T-cell (primary cell): ENCODE results near the gene VASH2. TPM values are rescaled to one million over a fixed set of nuclear protein-coding genes. Genes with fewer than 3 reads are reported as not detected.

ENCODE experiments used
- ATAC-seq, 4 experiments: fragments of 200-7000 bp in 3 of 4; fragments of 150-1000 bp in 1 of 4; cut with Tn5 transposase; replicated peaks in 1 of 4; 1 replicate in 3 of 4; 2 replicates in 1 of 4; pipeline ENCODE4 v1.10.0; 2021; ENCODE audit warnings: moderate library complexity in 3 of 4, mild to moderate bottlenecking in 2 of 4, moderate number of reproducible peaks in 1 of 4
- CTCF ChIA-PET, 2 donors: fragments of 300-600 bp; sonication (Branson Sonifier 250); formaldehyde crosslinking; loops; one replicate each; lab custom pipeline; 2022; ENCODE audit warnings: antibody characterized with exemption in 2 of 2; lab: Charles Lee
- POLR2A ChIA-PET, 2 donors: fragments of 300-600 bp; sonication (Branson Sonifier 250); formaldehyde crosslinking; loops; one replicate each; lab custom pipeline; 2022; ENCODE audit warnings: antibody characterized with exemption in 2 of 2; lab: Charles Lee
- DNase-seq, 35 experiments: peaks; one replicate each; pipeline versions ENCODE4 v3.0.0 to v3.0.0-alpha.2; 2013 to 2023
- H3K27ac ChIP-seq: one replicate; pipeline ENCODE4 v1.5.1; 2013; ENCODE audit warnings: low read length
- H3K27me3 ChIP-seq, 2 experiments: replicated peaks in 1 of 2; 1 replicate in 1 of 2; 2 replicates in 1 of 2; pipeline versions ENCODE4 v1.6.1 to v1.7.0; 2013; ENCODE audit warnings: low read length in 1 of 2, mixed read lengths in 1 of 2; ENCODE audit not compliant: control insufficient read depth in 2 of 2, insufficient read depth in 2 of 2; ENCODE audit errors: extremely low read depth in 1 of 2
- H3K36me3 ChIP-seq, 2 donors: 1 replicate in 1 of 2; 2 replicates in 1 of 2; pipeline versions ENCODE4 v1.6.1 to v1.7.0; 2013; ENCODE audit warnings: low read length in 1 of 2; ENCODE audit not compliant: control insufficient read depth in 2 of 2, insufficient read depth in 1 of 2; ENCODE audit errors: extremely low read depth in 1 of 2
- H3K4me1 ChIP-seq, 2 experiments: 1 replicate in 1 of 2; 2 replicates in 1 of 2; pipeline versions ENCODE4 v1.6.1 to v1.7.0; 2013; ENCODE audit warnings: low read length in 2 of 2, mixed read lengths in 1 of 2; ENCODE audit not compliant: insufficient read depth in 2 of 2, control insufficient read depth in 1 of 2; ENCODE audit errors: extremely low read depth in 1 of 2
- H3K4me3 ChIP-seq, 2 donors: 1 replicate in 1 of 2; 2 replicates in 1 of 2; pipeline versions ENCODE4 v1.5.1 to v1.7.0; 2013; ENCODE audit warnings: mild to moderate bottlenecking in 2 of 2, low read length in 1 of 2, moderate library complexity in 1 of 2; ENCODE audit not compliant: control insufficient read depth in 1 of 2; ENCODE audit errors: extremely low read depth in 1 of 2
- H3K9me3 ChIP-seq: 2 replicates; pipeline ENCODE4 v1.7.0; 2013
- H3K27ac Mint-ChIP-seq, 2 donors: one replicate each; pipeline ENCODE4 v1.8.0; 2020 to 2021; ENCODE audit warnings: mild to moderate bottlenecking in 2 of 2, mixed read lengths in 2 of 2
- H3K27me3 Mint-ChIP-seq, 2 donors: one replicate each; pipeline ENCODE4 v1.8.0; 2021 to 2022; ENCODE audit warnings: mixed read lengths in 2 of 2
- H3K36me3 Mint-ChIP-seq: one replicate; pipeline ENCODE4 v1.8.0; 2021; ENCODE audit warnings: mixed read lengths
- H3K4me1 Mint-ChIP-seq, 3 donors: one replicate each; pipeline ENCODE4 v1.8.0; 2020 to 2022; ENCODE audit warnings: mixed read lengths in 3 of 3, mild to moderate bottlenecking in 1 of 3
- H3K4me3 Mint-ChIP-seq, 3 donors: one replicate each; pipeline ENCODE4 v1.8.0; 2020 to 2022; ENCODE audit warnings: mild to moderate bottlenecking in 3 of 3, mixed read lengths in 3 of 3, moderate library complexity in 3 of 3
- H3K9me3 Mint-ChIP-seq, 3 donors: one replicate each; pipeline ENCODE4 v1.8.0; 2020 to 2022; ENCODE audit warnings: mixed read lengths in 3 of 3
- WGBS: methylation state at CpG from one replicate; pipeline ENCODE4 v1.1.5; 2013; ENCODE audit warnings: missing lambda C conversion rate; ENCODE audit not compliant: insufficient coverage; 5-methylcytosine and 5-hydroxymethylcytosine counted together
- total RNA-seq, 35 experiments: library from RNA in 6 of 35; stranded (reverse) in 6 of 35; fragments of 120-200 nt in 1 of 35; gene quantifications; one replicate each; pipeline versions ENCODE4 v1.2.1 to v1.2.4 and lab custom pipeline; 2013 to 2026

The VASH2 gene
- total RNA-seq, 5 donors from 2014 or later (not counting 1 experiment from before 2014, with no cell fraction given) = 0.47 to 0.85 (median 0.53) TPM; not detected in 1

DNA sequence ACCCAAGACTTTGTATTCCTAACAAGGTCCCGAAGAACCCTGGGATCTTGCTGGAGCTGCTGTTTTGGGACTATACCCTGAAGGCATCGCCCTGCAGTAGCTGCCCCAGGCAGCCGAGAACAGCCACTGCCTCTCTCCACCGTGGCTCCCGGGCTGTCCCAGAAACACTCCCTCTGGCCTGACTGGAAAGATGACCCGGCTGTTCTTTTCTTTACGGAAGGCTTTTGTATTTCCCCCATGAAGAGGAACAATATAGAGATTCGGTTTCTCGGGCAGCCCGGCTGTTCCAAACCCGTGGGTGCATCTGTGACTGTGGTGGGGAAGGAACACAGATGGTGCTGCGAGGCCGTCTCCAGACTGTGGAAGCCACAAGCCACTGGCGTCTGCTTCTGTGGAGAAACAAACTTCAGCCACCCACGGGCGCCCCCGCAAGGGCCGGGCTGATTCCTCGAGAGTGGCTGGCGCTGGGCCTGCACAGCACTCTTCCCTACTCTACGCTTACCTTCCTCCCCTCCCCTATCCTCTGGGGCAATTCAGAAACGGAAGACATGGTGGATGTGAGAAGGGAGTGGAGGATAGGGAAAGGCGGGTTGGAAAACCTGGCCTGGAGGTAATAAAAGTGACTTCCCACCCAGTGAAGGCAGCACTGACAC is 33.7 kb upstream of the VASH2 start:
- DNase-seq (peak in 4 of 35 experiments; percentile 1 to 25 (median 2)), ATAC-seq (peak in 1 of 4 experiments; percentile 27)
- 53% methylated on average over 8 of the region's 23 CpGs for WGBS
- Mint-ChIP-seq H3K27me3 (peaks cover 13 to 21% of the 10 kb centered on the region in 2 donors), H3K4me3 (peak overlapping the region in 1 of 3 donors; percentile 14), H3K27ac (no peak overlapping the region), H3K4me1 (peaks cover 3 to 5% (median 4%) of the 10 kb centered on the region in 3 donors), H3K36me3 (no peaks in the 10 kb centered on the region), H3K9me3 (no peaks in the 10 kb centered on the region)
- POLR2A ChIA-PET = no interaction called here
- H3K4me1 ChIP-seq = peaks cover 0 to 7% of the 10 kb centered on the region in 2 experiments
- no peak overlapping the region for H3K4me3 ChIP-seq
- CTCF ChIA-PET = no interaction called here
- peaks cover 0 to 33% of the 10 kb centered on the region in 2 experiments for H3K27me3 ChIP-seq
- no peaks in the 10 kb centered on the region for H3K9me3 ChIP-seq
- H3K36me3 ChIP-seq = no peaks in the 10 kb centered on the region
- H3K27ac ChIP-seq = no peak overlapping the region

DNA sequence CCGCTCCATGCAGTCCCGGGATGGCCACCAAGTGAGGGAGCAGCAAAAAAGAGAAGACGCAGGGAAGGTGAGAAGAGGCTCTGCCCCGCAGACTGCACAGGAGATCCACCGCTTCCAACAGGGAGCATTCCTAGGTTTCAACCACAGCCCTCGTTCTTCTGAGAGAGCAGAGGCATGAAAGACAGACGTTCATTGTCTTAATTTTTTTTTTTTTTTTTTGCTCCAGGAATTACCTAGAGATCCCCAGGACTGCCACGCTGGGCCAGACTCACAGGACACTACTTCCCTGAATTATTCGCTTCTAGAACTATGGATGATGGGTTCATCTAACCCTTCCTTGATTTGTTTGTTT is 33.2 kb upstream of the VASH2 start:
- Histone ChIP-seq H3K27me3 (peaks cover 0 to 33% of the 10 kb centered on the region in 2 experiments), H3K9me3 (no peaks in the 10 kb centered on the region), H3K27ac (no peak overlapping the region), H3K4me3 (no peak overlapping the region), H3K4me1 (peaks cover 0 to 7% of the 10 kb centered on the region in 2 experiments), H3K36me3 (no peaks in the 10 kb centered on the region)
- WGBS = 91% methylated on average over 4 of the region's 9 CpGs
- Mint-ChIP-seq H3K4me3 (no peak overlapping the region), H3K27ac (no peak overlapping the region), H3K9me3 (no peaks in the 10 kb centered on the region), H3K27me3 (peaks cover 13 to 21% of the 10 kb centered on the region in 2 donors), H3K4me1 (peaks cover 3 to 5% (median 4%) of the 10 kb centered on the region in 3 donors), H3K36me3 (no peaks in the 10 kb centered on the region)
- no peak for DNase-seq
- POLR2A ChIA-PET = no interaction called here
- no peak for ATAC-seq
- CTCF ChIA-PET = no interaction called here

DNA sequence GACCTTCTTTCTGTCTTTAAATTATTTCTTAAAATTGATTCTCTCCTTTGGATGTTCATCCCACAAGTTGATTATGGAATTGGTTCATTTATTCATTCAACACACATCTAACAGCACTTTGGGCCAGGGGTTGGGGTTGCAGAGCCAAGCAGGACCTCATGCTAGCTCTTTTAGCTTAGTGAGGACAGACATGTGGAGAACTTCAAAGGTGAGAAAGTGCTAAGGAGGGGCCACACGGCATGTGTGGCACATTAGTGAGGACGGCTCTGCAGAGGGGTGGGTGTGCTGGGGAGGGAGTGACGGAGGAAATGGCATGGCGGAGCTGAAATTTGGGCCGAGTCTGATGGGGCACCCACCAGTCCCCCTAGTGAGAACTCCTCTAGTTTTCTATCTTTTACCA is 32.5 kb upstream of the VASH2 start:
- DNase-seq = no peak
- H3K9me3 Mint-ChIP-seq = no peaks in the 10 kb centered on the region
- H3K9me3 ChIP-seq = no peaks in the 10 kb centered on the region
- ATAC-seq = no peak
- H3K27me3 ChIP-seq = peaks cover 0 to 33% of the 10 kb centered on the region in 2 experiments
- no peaks in the 10 kb centered on the region for H3K36me3 ChIP-seq
- WGBS = no CpG with 5 or more reads among the region's 5 CpGs
- ChIA-PET POLR2A (no interaction called here), CTCF (interaction anchor here in 1 of 2 donors (0.6 kb wide), 2 partner anchors 65 to 757 kb away, joined by 3 to 6 read pairs; no protein-coding TSS in a partner anchor)
- peaks cover 0 to 7% of the 10 kb centered on the region in 2 experiments for H3K4me1 ChIP-seq
- H3K4me3 Mint-ChIP-seq = no peak overlapping the region
- no peak overlapping the region for H3K27ac ChIP-seq
- H3K27me3 Mint-ChIP-seq = peaks cover 13 to 24% of the 10 kb centered on the region in 2 donors
- H3K4me3 ChIP-seq = no peak overlapping the region
- no peaks in the 10 kb centered on the region for H3K36me3 Mint-ChIP-seq
- H3K4me1 Mint-ChIP-seq = peaks cover 3 to 5% (median 4%) of the 10 kb centered on the region in 3 donors
- H3K27ac Mint-ChIP-seq = no peak overlapping the region

DNA sequence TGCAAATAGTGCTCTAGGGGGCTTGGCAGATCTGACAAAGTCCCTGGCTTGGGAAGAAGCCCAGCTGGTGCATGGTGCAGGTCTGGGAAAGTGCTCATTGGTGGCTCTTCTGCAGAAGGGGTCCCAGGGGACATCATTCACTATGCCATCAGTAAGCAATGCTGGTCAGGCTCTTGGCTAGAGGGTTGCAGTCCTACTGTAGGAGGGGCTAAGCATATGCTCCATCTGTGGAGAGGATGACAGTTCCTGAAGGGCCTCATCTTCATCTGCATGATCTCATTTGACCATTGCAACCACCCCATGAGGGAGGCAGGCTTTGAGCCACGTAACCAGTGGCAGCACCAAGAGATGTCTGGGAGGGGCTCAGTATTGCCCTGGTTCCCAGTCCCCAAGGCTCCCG is 31.5 kb upstream of the VASH2 start:
- Mint-ChIP-seq H3K4me1 (peaks cover 3 to 5% (median 4%) of the 10 kb centered on the region in 3 donors), H3K27me3 (peaks cover 13 to 24% of the 10 kb centered on the region in 2 donors), H3K27ac (no peak overlapping the region), H3K36me3 (no peaks in the 10 kb centered on the region), H3K9me3 (no peaks in the 10 kb centered on the region), H3K4me3 (no peak overlapping the region)
- Histone ChIP-seq H3K4me1 (peaks cover 0 to 7% of the 10 kb centered on the region in 2 experiments), H3K27ac (no peak overlapping the region), H3K27me3 (peaks cover 0 to 33% of the 10 kb centered on the region in 2 experiments), H3K36me3 (no peaks in the 10 kb centered on the region), H3K4me3 (no peak overlapping the region), H3K9me3 (no peaks in the 10 kb centered on the region)
- ATAC-seq (no peak), DNase-seq (no peak)
- no CpG with 5 or more reads among the region's 2 CpGs for WGBS
- ChIA-PET CTCF (no interaction called here), POLR2A (no interaction called here)

DNA sequence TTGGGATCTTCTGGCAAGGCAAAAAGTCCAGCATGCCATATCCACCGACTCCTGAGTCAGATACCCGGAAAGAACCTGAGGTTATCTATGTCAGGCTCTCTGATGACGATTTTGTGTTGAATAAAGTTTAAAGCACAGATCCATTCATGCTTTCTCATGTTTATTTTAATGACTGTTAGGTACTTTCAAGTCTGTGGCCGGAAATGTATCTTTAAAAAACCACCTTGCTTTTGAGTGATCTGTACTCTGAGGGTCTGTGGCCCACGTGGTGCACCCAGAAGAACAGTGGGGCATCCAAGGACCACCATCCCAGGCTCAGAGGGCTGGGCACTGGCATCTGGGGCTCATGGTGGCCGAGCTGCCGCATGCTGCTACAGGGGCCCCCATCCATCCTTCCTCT is 30.1 kb upstream of the VASH2 start:
- no peaks in the 10 kb centered on the region for H3K9me3 Mint-ChIP-seq

DNA sequence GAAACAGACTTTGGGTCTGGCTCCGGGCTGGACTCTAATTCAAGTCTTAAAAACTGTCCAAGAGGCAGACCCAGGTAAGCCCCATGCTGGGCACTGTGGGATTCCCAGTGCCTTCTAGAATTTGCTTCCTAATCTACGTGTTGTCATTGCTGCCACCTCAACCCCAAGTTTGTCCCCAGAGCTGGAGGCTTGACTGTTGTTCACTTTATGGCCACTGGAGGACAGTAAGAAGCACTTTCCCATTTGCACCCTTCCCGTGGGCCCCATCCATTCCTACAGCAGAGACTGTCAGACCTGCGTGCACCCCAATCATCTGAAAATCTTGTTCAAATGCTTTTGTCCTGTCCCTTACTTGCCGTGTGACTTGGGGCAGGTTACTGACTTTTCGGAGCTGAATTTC is 29.4 kb upstream of the VASH2 start:
- CTCF ChIA-PET = no interaction called here
- WGBS = 65% methylated on average over 5 of the region's 6 CpGs
- H3K27me3 Mint-ChIP-seq = peaks cover 9 to 24% of the 10 kb centered on the region in 2 donors

More for the DNA sequence above, 30.1 kb upstream of the VASH2 start:
- Mint-ChIP-seq H3K4me3 (no peak overlapping the region), H3K4me1 (peaks cover 3 to 5% (median 4%) of the 10 kb centered on the region in 3 donors), H3K27me3 (peaks cover 10 to 24% of the 10 kb centered on the region in 2 donors), H3K27ac (no peak overlapping the region), H3K36me3 (no peaks in the 10 kb centered on the region)
- no peak overlapping the region for H3K4me3 ChIP-seq
- DNase-seq (no peak), ATAC-seq (no peak)
- no peaks in the 10 kb centered on the region for H3K9me3 ChIP-seq
- peaks cover 0 to 34% of the 10 kb centered on the region in 2 experiments for H3K27me3 ChIP-seq
- ChIA-PET CTCF (no interaction called here), POLR2A (no interaction called here)
- 40% methylated on average over 2 of the region's 7 CpGs for WGBS
- H3K27ac ChIP-seq = no peak overlapping the region
- no peaks in the 10 kb centered on the region for H3K36me3 ChIP-seq
- H3K4me1 ChIP-seq = peaks cover 0 to 7% of the 10 kb centered on the region in 2 experiments

More for the DNA sequence above, 29.4 kb upstream of the VASH2 start:
- POLR2A ChIA-PET = interaction anchor here in 1 of 2 donors (0.6 kb wide), 1 partner anchor 885 kb away, joined by 3 read pairs; no protein-coding TSS in a partner anchor
- Mint-ChIP-seq H3K9me3 (no peaks in the 10 kb centered on the region), H3K27ac (no peak overlapping the region), H3K4me1 (peaks cover 4 to 6% (median 5%) of the 10 kb centered on the region in 3 donors), H3K4me3 (no peak overlapping the region), H3K36me3 (no peaks in the 10 kb centered on the region)
- no peaks in the 10 kb centered on the region for H3K36me3 ChIP-seq
- H3K4me3 ChIP-seq = no peak overlapping the region
- H3K4me1 ChIP-seq = peaks cover 0 to 7% of the 10 kb centered on the region in 2 experiments
- H3K9me3 ChIP-seq = no peaks in the 10 kb centered on the region
- peaks cover 0 to 27% of the 10 kb centered on the region in 2 experiments for H3K27me3 ChIP-seq
- DNase-seq (no peak), ATAC-seq (no peak)
- no peak overlapping the region for H3K27ac ChIP-seq
